ENCODE measurements around the gene FZD1. TPM values are rescaled to one million over a fixed set of nuclear protein-coding genes. Genes with fewer than 3 reads are reported as not detected.

The FZD1 gene
- total RNA-seq, 1 donor from 2014 or later = 0.55 TPM

GRCh38 chr7:91249506-91250233, 14.6 kb upstream of the FZD1 start:
- Mint-ChIP-seq H3K27me3 (peaks cover 5% of the 10 kb centered on the region), H3K4me3 (no peak overlapping the region), H3K27ac (no peak overlapping the region), H3K9me3 (no peaks in the 10 kb centered on the region), H3K36me3 (ENCODE audit: low read depth) (no peaks in the 10 kb centered on the region), H3K4me1 (no peaks in the 10 kb centered on the region)
- intact Hi-C loops (cut with micrococcal nuclease) = no loop called here
- ATAC-seq (ENCODE audit: low read depth) (no peak), DNase-seq (no peak)
- POLR2A ChIA-PET = interaction anchor here (0.5 kb wide), 1 partner anchor 67 kb away, joined by 3 read pairs; no protein-coding TSS in a partner anchor
- CTCF ChIA-PET = no interaction called here
- no peak for TF ChIP-seq CTCF (IDR thresholded peaks at IDR 0.05)

DNA sequence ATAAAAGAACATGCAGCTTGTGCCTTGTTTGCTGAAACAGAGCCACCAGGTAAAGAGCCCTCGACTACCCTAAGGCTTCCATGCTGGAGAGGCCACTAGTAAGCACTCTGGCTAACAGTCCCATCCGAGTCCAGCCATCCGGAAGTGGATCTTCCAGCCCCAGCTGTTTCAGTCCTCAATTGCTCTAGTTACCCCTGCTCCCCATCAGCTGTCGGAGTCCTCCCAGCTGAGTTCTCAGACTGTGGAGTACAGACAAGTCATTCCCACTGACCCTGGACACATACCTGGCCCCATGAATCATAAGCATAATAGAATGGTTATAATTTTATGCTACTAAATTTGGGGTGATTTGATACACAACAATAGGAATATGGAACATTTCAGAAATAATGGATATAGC, 13.5 kb upstream of the FZD1 start:
- peaks cover 7% of the 10 kb centered on the region for H3K9me3 Mint-ChIP-seq
- no peak overlapping the region for H3K4me3 Mint-ChIP-seq
- H3K27ac Mint-ChIP-seq = no peak overlapping the region
- peaks cover 14% of the 10 kb centered on the region for H3K27me3 Mint-ChIP-seq
- intact Hi-C loops (cut with micrococcal nuclease) = no loop called here
- no peaks in the 10 kb centered on the region for H3K36me3 Mint-ChIP-seq (ENCODE audit: low read depth)
- CTCF ChIA-PET = no interaction called here
- DNase-seq (no peak), ATAC-seq (ENCODE audit: low read depth) (no peak)
- POLR2A ChIA-PET = no interaction called here
- TF ChIP-seq CTCF (IDR thresholded peaks at IDR 0.05) = no peak
- no peaks in the 10 kb centered on the region for H3K4me1 Mint-ChIP-seq

GRCh38 chr7:91251877-91252276, 12.4 kb upstream of the FZD1 start:
- no peak overlapping the region for H3K27ac Mint-ChIP-seq
- H3K9me3 Mint-ChIP-seq = peaks cover 10% of the 10 kb centered on the region
- DNase-seq = no peak
- intact Hi-C loops (cut with micrococcal nuclease) = no loop called here
- no peaks in the 10 kb centered on the region for H3K4me1 Mint-ChIP-seq
- ATAC-seq (ENCODE audit: low read depth) = no peak
- H3K4me3 Mint-ChIP-seq = no peak overlapping the region
- ChIA-PET POLR2A (no interaction called here), CTCF (no interaction called here)
- H3K36me3 Mint-ChIP-seq (ENCODE audit: low read depth) = peaks cover 2% of the 10 kb centered on the region
- peaks cover 21% of the 10 kb centered on the region for H3K27me3 Mint-ChIP-seq
- TF ChIP-seq CTCF (IDR thresholded peaks at IDR 0.05) = no peak

- ATAC-seq (ENCODE audit: low read depth) (no peak), DNase-seq (no peak)
- H3K27ac Mint-ChIP-seq = no peak overlapping the region
- H3K9me3 Mint-ChIP-seq = no peaks in the 10 kb centered on the region
- peaks cover 36% of the 10 kb centered on the region for H3K27me3 Mint-ChIP-seq
- ChIA-PET POLR2A (no interaction called here), CTCF (no interaction called here)
- peaks cover 2% of the 10 kb centered on the region for H3K36me3 Mint-ChIP-seq (ENCODE audit: low read depth)
- peaks cover 21% of the 10 kb centered on the region for H3K4me1 Mint-ChIP-seq
- peak overlapping the region; percentile 90 for H3K4me3 Mint-ChIP-seq
- intact Hi-C loops (cut with micrococcal nuclease) = loop anchor here (5.0 to 10.0 kb wide), 5 partner anchors 176 to 1019 kb away; partner anchors contain the start of genes AKAP9, CDK14 and CFAP69
- no peak for TF ChIP-seq CTCF (IDR thresholded peaks at IDR 0.05)
These were observed 718 bp upstream of the FZD1 start for GRCh38 chr7:91263384-91264045.

DNA sequence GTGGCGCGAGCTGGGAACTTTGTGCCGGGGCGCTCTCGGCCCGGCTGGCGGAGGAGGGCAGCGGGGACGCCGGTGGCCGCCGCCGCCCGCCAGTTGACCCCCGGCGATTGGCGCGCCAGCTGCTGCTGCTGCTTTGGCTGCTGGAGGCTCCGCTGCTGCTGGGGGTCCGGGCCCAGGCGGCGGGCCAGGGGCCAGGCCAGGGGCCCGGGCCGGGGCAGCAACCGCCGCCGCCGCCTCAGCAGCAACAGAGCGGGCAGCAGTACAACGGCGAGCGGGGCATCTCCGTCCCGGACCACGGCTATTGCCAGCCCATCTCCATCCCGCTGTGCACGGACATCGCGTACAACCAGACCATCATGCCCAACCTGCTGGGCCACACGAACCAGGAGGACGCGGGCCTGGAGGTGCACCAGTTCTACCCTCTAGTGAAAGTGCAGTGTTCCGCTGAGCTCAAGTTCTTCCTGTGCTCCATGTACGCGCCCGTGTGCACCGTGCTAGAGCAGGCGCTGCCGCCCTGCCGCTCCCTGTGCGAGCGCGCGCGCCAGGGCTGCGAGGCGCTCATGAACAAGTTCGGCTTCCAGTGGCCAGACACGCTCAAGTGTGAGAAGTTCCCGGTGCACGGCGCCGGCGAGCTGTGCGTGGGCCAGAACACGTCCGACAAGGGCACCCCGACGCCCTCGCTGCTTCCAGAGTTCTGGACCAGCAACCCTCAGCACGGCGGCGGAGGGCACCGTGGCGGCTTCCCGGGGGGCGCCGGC, 870 bp downstream of the FZD1 start:
- H3K27ac Mint-ChIP-seq = no peak overlapping the region
- no peak for TF ChIP-seq CTCF (IDR thresholded peaks at IDR 0.05)
- ATAC-seq (ENCODE audit: low read depth) (peak; percentile 40), DNase-seq (peak; percentile 24)
- intact Hi-C loops (cut with micrococcal nuclease) = loop anchor here (5.0 to 10.0 kb wide), 5 partner anchors 178 to 1020 kb away; partner anchors contain the start of genes AKAP9, CDK14 and CFAP69
- peaks cover 21% of the 10 kb centered on the region for H3K4me1 Mint-ChIP-seq
- ChIA-PET POLR2A (no interaction called here), CTCF (no interaction called here)
- H3K9me3 Mint-ChIP-seq = no peaks in the 10 kb centered on the region
- peak overlapping the region; percentile 90 for H3K4me3 Mint-ChIP-seq
- peaks cover 2% of the 10 kb centered on the region for H3K36me3 Mint-ChIP-seq (ENCODE audit: low read depth)
- H3K27me3 Mint-ChIP-seq = peaks cover 33% of the 10 kb centered on the region
